Psoas muscle (tissue), 8 donors: Measurements from ENCODE around the gene DPAGT1. TPM values are rescaled to one million over a fixed set of nuclear protein-coding genes. Genes with fewer than 3 reads are reported as not detected.

Experiments used
- ATAC-seq, 4 donors: fragments of 200-7000 bp; cut with Tn5 transposase; one replicate each; pipeline ENCODE4 v1.9.1; 2020; ENCODE audit warnings: moderate library complexity in 3 of 4, mild to moderate bottlenecking in 2 of 4
- DNase-seq, 2 donors: peaks; one replicate each; pipeline ENCODE4 v3.0.0-alpha.2; 2020
- H3K27ac ChIP-seq: fragments of 200-600 bp; one replicate; pipeline ENCODE4 v1.8.0; 2022
- H3K27me3 ChIP-seq, 3 donors: fragments of 200-600 bp in 1 of 3; one replicate each; pipeline versions ENCODE4 v1.6.1 to v1.8.0; 2013 to 2022; ENCODE audit warnings: low read length in 2 of 3, mild to moderate bottlenecking in 2 of 3, moderate library complexity in 1 of 3; ENCODE audit not compliant: insufficient read depth in 3 of 3
- H3K36me3 ChIP-seq, 2 donors: fragments of 200-600 bp in 1 of 2; one replicate each; pipeline versions ENCODE4 v1.6.1 to v1.8.0; 2013 to 2022; ENCODE audit warnings: low read depth in 1 of 2, mild to moderate bottlenecking in 1 of 2, moderate library complexity in 1 of 2; ENCODE audit not compliant: insufficient read depth in 1 of 2
- H3K4me1 ChIP-seq: fragments of 200-600 bp; one replicate; pipeline ENCODE4 v1.8.0; 2022
- H3K4me3 ChIP-seq: fragments of 200-600 bp; one replicate; pipeline ENCODE4 v1.8.0; 2022; ENCODE audit warnings: mild to moderate bottlenecking
- H3K9me3 ChIP-seq: fragments of 200-600 bp; one replicate; pipeline ENCODE4 v1.8.0; 2022
- WGBS, 3 donors: extraction: QIAGEN DNeasy Blood & Tissue Kit; methylation state at CpG; one replicate each; pipeline versions ENCODE4 v1.1.6 to v1.1.7; 2013; 5-methylcytosine and 5-hydroxymethylcytosine counted together
- intact Hi-C, 2 donors: fragments of 100-400 bp; cut with DNase I; formaldehyde crosslinking; loops; one replicate each; pipeline versions ENCODE4 v1.11.0 to v1.14.2; 2022
- polyA plus RNA-seq, 3 donors: library from polyadenylated mRNA; stranded (reverse); fragments of 200-250 nt; gene quantifications; one replicate each; pipeline ENCODE4 v1.2.3, GENCODE V29; 2013
- total RNA-seq, 4 donors: library from RNA; stranded (reverse); fragmentation: NEBNext Ultra II Directional in 2 of 4; extraction: Animal tissue kit (Norgen Biotek cat#: 25700) in 2 of 4; gene quantifications; one replicate each; pipeline versions ENCODE4 v1.2.1 to v1.2.4, GENCODE V29; 2021 to 2023
- TF ChIP-seq, protein P1 (sequence below): fragments of 200-600 bp; IDR thresholded peaks from one replicate; pipeline ENCODE4 v1.8.0; 2022; ENCODE audit warnings: antibody characterized with exemption
- donor health status: healthy with polysubstance abuse.
- donor health status: DM: no; HTN: no; CAD: no; lungs with moderate emphysema.
- donor health status: Bipolar disorder and iron deficiency.
- donor health status: healthy.
- donor health status: DM: yes; HTN: yes; CAD: no.
- donor health status: DM: no; HTN: no; CAD: no.
- donor health status: DM: no; HTN: no; CAD: no.
- donor health status: DM: yes; HTN: yes; CAD: no.

Gene DPAGT1
- total and polyA plus RNA-seq, 7 donors, result 9.4 to 38.7 (median 12.5) TPM

DNA sequence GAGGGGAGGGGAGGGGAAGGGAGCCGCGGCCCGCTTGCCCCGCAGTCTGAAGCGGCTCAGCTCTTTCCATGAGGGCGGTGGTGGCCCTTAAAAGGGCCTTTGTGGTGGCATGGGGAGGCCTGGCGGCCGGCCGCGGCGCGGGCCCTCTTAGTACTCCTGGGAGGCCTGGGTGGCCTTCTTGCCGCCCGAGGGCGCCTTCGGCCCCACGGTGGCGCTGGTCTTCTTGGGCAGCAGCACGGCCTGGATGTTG is 6.9 kb downstream of the DPAGT1 start:
- Histone ChIP-seq H3K9me3 (no peaks in the 10 kb centered on the region), H3K4me3 (peak overlapping the region; percentile 90), H3K27me3 (no peaks in the 10 kb centered on the region), H3K27ac (peak overlapping the region; percentile 96), H3K4me1 (peaks cover 19% of the 10 kb centered on the region), H3K36me3 (peaks cover 4 to 68% of the 10 kb centered on the region in 2 donors)
- WGBS, 3 donors, result 0 to 1% (median 0%) methylated on average over 7 to 19 of the region's 19 CpGs
- TF ChIP-seq, protein P1, sequence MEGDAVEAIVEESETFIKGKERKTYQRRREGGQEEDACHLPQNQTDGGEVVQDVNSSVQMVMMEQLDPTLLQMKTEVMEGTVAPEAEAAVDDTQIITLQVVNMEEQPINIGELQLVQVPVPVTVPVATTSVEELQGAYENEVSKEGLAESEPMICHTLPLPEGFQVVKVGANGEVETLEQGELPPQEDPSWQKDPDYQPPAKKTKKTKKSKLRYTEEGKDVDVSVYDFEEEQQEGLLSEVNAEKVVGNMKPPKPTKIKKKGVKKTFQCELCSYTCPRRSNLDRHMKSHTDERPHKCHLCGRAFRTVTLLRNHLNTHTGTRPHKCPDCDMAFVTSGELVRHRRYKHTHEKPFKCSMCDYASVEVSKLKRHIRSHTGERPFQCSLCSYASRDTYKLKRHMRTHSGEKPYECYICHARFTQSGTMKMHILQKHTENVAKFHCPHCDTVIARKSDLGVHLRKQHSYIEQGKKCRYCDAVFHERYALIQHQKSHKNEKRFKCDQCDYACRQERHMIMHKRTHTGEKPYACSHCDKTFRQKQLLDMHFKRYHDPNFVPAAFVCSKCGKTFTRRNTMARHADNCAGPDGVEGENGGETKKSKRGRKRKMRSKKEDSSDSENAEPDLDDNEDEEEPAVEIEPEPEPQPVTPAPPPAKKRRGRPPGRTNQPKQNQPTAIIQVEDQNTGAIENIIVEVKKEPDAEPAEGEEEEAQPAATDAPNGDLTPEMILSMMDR, result peak; percentile 63
- ATAC-seq, result peak; percentile 81 to 90 (median 86)
- intact Hi-C loops, result no loop called here
- peak; percentile 85 to 94 for DNase-seq

GRCh38 chr11:119093942-119094815 is 7.5 kb downstream of the DPAGT1 start:
- Histone ChIP-seq H3K27me3 (no peaks in the 10 kb centered on the region), H3K36me3 (peaks cover 4 to 65% of the 10 kb centered on the region in 2 donors), H3K27ac (peak overlapping the region; percentile 96), H3K4me1 (peaks cover 19% of the 10 kb centered on the region), H3K9me3 (no peaks in the 10 kb centered on the region), H3K4me3 (peak overlapping the region; percentile 90)
- intact Hi-C loops, result no loop called here
- ATAC-seq (peak; percentile 34 to 45 (median 36)), DNase-seq (peak; percentile 41 to 68)
- TF ChIP-seq, protein P1, result no peak
- 0 to 1% (median 0%) methylated on average over 67 to 79 of the region's 81 CpGs for WGBS, 3 donors

GRCh38 chr11:119092880-119093842 is 8.5 kb downstream of the DPAGT1 start:
- TF ChIP-seq, protein P1, result no peak
- no peak for ATAC-seq
- Histone ChIP-seq H3K4me1 (peaks cover 19% of the 10 kb centered on the region), H3K9me3 (no peaks in the 10 kb centered on the region), H3K27ac (peak overlapping the region; percentile 96), H3K27me3 (no peaks in the 10 kb centered on the region), H3K36me3 (peaks cover 4 to 63% of the 10 kb centered on the region in 2 donors), H3K4me3 (peak overlapping the region; percentile 90)
- 37 to 51% (median 37%) methylated on average over 12 of the region's 12 CpGs for WGBS, 3 donors
- intact Hi-C loops, result no loop called here
- no peak for DNase-seq

DNA sequence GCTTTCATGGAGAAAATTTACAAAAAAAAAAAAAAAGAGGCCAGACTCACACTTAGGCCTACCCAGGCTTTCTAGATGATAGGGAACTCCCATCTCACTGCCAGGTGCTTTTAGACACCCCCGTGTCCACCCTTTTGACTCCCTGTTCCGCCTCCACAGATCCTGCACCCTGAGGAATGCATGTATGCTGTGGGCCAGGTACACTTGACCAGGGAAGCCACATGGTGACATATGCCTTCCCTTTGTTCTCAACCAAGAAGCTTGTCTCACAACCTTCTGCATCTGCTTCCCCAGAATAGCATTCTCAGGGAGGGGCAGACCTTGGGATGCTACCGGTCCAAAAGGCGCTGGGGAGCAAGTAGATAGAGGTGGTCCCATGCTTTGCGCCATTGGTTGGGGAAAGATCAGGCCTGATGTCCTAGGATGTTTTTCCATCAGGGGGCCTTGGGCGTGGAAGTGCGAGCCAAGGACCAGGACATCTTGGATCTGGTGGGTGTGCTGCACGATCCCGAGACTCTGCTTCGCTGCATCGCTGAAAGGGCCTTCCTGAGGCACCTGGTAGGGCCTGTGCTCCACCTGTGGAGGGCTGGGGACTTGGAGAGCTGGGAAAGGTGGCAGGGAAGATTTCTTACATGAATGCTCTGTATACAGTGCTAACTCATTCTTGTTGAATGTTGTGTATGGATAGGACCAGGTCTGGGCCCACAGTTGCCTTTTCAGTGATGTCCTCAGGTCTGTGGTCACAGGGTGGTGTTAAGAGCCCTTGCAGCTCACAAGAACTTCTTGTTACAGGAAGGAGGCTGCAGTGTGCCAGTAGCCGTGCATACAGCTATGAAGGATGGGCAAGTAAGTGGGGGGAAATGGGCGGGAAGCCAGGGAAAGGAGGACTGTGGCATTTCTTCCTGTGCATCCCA is 9.4 kb downstream of the DPAGT1 start:
- TF ChIP-seq, protein P1, result no peak
- Histone ChIP-seq H3K36me3 (peaks cover 0 to 54% of the 10 kb centered on the region in 2 donors), H3K27me3 (no peaks in the 10 kb centered on the region), H3K9me3 (no peaks in the 10 kb centered on the region), H3K4me3 (no peak overlapping the region), H3K4me1 (peaks cover 19% of the 10 kb centered on the region), H3K27ac (no peak overlapping the region)
- WGBS, 3 donors, result 82 to 84% (median 83%) methylated on average over 13 of the region's 13 CpGs
- DNase-seq (no peak), ATAC-seq (no peak)
- intact Hi-C loops, result no loop called here
